GM18519 (cell line): ENCODE data around the gene NAPA.

Source experiments
- ATAC-seq: cut with Tn5 transposase; IDR thresholded peaks from one replicate; pipeline ENCODE4 v1.9.1; 2021; ENCODE audit warnings: mild to moderate bottlenecking, moderate library complexity; ENCODE audit not compliant: unreplicated experiment, low FRiP score

The NAPA gene

GRCh38 chr19:47503826-47504150 lies 11.1 kb downstream of the NAPA start:
- no peak for ATAC-seq

GRCh38 chr19:47503130-47503825 lies 11.6 kb downstream of the NAPA start:
- no peak for ATAC-seq

- no peak for ATAC-seq
These were observed 14.7 kb downstream of the NAPA start for GRCh38 chr19:47499863-47500830.

GRCh38 chr19:47499371-47499770 lies 15.5 kb downstream of the NAPA start:
- no peak for ATAC-seq

GRCh38 chr19:47498561-47498960 lies 16.3 kb downstream of the NAPA start:
- ATAC-seq, result no peak

GRCh38 chr19:47497821-47498520 lies 16.9 kb downstream of the NAPA start:
- no peak for ATAC-seq

- no peak for ATAC-seq
These were observed 17.7 kb downstream of the NAPA start for GRCh38 chr19:47497050-47497766.

- no peak for ATAC-seq
These were observed 19.1 kb downstream of the NAPA start for GRCh38 chr19:47495478-47496372.

GRCh38 chr19:47494729-47495128 lies 20.1 kb downstream of the NAPA start:
- no peak for ATAC-seq

- ATAC-seq, result no peak
These were observed 20.7 kb downstream of the NAPA start for GRCh38 chr19:47494211-47494547.

GRCh38 chr19:47493378-47494210 lies 21.3 kb downstream of the NAPA start:
- ATAC-seq, result no peak

- ATAC-seq, result no peak
These were observed 22.1 kb downstream of the NAPA start for GRCh38 chr19:47492571-47493377.

- ATAC-seq, result no peak
These were observed 22.7 kb downstream of the NAPA start for GRCh38 chr19:47492137-47492533.

- ATAC-seq, result no peak
These were observed 23.3 kb downstream of the NAPA start for GRCh38 chr19:47491358-47492136.

GRCh38 chr19:47490847-47491246 lies 24.0 kb downstream of the NAPA start:
- ATAC-seq, result no peak

- no peak for ATAC-seq
These were observed 24.8 kb downstream of the NAPA start for GRCh38 chr19:47490031-47490430.
